ENCODE data around the gene STPG1.

Gene STPG1

GRCh38 chr1:24345334-24345733 lies 68.2 kb downstream of the STPG1 start:
- no peak for DNase-seq (ENCODE audit: low read depth)
- TF ChIP-seq, protein P1, sequence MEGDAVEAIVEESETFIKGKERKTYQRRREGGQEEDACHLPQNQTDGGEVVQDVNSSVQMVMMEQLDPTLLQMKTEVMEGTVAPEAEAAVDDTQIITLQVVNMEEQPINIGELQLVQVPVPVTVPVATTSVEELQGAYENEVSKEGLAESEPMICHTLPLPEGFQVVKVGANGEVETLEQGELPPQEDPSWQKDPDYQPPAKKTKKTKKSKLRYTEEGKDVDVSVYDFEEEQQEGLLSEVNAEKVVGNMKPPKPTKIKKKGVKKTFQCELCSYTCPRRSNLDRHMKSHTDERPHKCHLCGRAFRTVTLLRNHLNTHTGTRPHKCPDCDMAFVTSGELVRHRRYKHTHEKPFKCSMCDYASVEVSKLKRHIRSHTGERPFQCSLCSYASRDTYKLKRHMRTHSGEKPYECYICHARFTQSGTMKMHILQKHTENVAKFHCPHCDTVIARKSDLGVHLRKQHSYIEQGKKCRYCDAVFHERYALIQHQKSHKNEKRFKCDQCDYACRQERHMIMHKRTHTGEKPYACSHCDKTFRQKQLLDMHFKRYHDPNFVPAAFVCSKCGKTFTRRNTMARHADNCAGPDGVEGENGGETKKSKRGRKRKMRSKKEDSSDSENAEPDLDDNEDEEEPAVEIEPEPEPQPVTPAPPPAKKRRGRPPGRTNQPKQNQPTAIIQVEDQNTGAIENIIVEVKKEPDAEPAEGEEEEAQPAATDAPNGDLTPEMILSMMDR (conservative IDR thresholded peaks at IDR 0.05; ENCODE audit: low read depth, low read length), result no peak
- no peak overlapping the region for H3K4me3 ChIP-seq (ENCODE audit: low read depth, low read length)

- no peak for DNase-seq (ENCODE audit: low read depth)
- TF ChIP-seq, protein P1 (conservative IDR thresholded peaks at IDR 0.05; ENCODE audit: low read depth, low read length), result no peak
- no peak overlapping the region for H3K4me3 ChIP-seq (ENCODE audit: low read depth, low read length)
Observed at GRCh38 chr1:24344090-24344742, 69.4 kb downstream of the STPG1 start.

DNA sequence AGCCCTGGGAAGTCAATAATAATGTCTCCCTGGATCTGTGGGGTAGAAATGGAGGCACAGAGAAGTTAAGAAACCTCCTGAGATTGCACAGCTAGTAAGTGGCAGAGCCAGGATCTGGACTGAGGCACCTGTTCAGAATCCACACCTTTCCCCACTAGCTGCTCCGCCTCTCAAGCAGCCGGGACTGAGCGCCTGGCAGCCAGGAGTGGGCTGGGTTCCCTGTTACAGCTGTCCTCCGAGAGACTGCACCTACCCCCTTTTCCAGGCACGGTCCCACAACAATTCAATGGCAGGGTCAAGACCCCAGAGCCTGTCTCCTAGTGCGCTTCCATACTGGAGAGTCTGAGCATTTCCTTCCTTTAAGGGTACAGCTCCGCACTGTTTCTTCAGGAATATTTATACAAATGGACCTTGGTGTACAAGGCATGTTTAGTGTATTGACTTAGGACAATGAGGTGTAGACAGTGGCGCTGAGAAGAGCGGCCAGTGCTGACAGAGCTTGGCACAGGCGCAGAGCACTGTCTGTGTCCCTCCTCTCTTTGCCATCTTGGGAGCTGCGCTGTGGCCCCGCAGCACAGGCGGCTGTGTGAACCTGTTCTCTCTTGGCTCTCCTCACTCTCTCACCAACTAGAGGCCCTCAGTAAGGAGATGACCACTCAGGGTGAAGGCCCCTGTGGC lies 70.0 kb downstream of the STPG1 start:
- TF ChIP-seq, protein P1 (conservative IDR thresholded peaks at IDR 0.05; ENCODE audit: low read depth, low read length), result no peak
- H3K4me3 ChIP-seq (ENCODE audit: low read depth, low read length), result no peak overlapping the region
- DNase-seq (ENCODE audit: low read depth), result no peak

GRCh38 chr1:24341260-24341659 lies 72.3 kb downstream of the STPG1 start:
- no peak overlapping the region for H3K4me3 ChIP-seq (ENCODE audit: low read depth, low read length)
- no peak for DNase-seq (ENCODE audit: low read depth)
- TF ChIP-seq, protein P1 (conservative IDR thresholded peaks at IDR 0.05; ENCODE audit: low read depth, low read length), result no peak

DNA sequence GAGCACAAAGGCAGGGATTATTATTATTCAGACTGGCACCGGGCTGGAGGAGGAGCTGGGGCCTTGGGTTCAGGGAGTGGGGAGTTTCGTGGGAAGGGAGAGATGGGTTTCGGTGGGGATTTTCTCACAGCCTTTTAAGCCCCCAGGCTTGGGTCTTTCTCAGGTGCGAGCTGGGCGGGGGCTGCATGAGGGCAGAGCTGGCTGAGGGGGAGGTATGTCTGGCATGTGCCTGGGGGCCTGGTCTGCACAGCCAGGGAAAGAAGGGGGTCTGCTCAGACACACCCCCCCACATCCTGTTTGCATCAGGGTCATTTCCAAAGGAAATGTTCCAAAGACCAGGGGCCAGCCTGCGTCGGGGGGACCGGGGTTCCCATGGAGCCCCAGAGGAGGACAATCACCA lies 72.8 kb downstream of the STPG1 start:
- TF ChIP-seq, protein P1 (conservative IDR thresholded peaks at IDR 0.05; ENCODE audit: low read depth, low read length), result no peak
- DNase-seq (ENCODE audit: low read depth), result no peak
- no peak overlapping the region for H3K4me3 ChIP-seq (ENCODE audit: low read depth, low read length)

DNA sequence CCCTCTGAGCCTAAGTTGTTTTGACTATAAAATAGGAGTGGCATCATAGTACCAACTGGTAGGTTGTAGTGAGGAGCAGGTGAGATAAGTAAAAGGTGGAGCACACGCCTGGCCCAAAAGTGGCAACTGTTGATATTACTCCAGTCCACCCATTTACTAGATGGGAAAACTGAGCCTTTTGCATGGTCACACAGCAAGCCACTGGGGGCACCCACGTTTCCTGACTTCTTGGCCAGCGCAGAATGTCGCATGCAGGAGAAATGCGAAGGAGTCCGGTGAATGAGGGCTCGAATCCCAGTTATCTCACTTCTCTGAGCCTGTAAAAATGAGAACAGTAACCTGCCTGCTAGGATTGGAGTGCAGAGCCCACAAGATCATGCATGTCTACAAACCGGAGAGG lies 73.6 kb downstream of the STPG1 start:
- H3K4me3 ChIP-seq (ENCODE audit: low read depth, low read length), result no peak overlapping the region
- TF ChIP-seq, protein P1 (conservative IDR thresholded peaks at IDR 0.05; ENCODE audit: low read depth, low read length), result no peak
- no peak for DNase-seq (ENCODE audit: low read depth)

DNA sequence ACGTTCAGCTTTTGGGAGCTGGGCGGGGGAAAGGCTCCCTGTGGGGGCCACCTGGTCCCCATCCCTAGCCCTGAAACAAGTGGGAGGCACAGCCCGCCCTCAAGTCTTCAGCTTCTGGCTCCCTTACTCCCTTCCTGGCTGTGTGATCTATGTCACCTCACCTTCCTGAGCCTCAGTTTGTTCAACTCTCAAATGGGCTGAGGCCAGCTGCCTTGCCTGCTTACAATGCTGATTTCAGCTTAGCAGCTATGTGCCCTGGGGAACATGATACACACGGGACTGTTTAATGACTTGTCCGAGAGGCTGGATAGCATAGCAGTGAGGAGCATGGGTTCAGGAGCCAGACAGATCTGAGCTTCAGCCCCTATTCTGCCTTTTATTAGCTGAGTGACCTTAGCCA lies 75.1 kb downstream of the STPG1 start:
- no peak for DNase-seq (ENCODE audit: low read depth)
- TF ChIP-seq, protein P1 (conservative IDR thresholded peaks at IDR 0.05; ENCODE audit: low read depth, low read length), result no peak

More for the DNA sequence above, 75.1 kb downstream of the STPG1 start:
- H3K4me3 ChIP-seq (ENCODE audit: low read depth, low read length), result no peak overlapping the region
